ENCODE measurements around the gene MRM2.

Gene MRM2

DNA sequence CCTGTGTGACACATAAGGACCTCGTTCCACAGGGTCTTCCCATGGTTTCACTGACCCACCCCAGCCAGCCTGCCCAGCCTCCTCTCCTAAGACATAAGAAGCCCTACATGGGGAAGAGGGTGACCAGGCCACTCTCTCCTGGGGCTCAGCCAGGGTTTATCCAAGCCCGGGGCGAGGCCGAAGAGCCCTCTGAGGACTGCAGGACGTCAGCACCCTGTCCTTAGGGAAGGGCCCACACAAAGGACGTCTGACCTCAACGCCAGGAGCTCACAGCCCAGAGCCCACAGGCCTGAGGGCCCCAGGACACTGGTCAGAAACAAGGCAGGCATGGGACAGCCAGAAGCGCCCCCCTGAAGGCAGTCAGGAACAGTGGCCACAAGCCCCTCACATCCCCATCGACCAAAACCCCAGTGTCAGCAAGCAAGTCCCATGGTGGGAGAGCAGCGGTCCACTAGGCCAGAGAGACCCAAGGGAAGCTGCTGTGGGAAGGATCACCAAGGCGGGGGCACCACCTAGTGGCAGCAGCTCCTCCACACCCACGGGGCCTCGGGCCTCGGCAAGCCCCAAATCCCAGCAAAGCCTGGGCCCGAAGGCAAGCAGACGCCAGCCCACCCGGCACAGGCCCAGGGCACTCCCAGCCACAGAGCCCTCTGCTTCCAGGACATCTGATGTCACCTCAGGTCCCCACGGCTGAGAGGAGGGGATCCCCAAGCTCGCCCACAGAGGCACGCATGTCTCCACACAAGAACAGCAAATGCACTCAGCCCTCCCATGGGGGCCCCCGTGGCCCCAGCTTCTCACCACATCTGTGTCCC lies 32.7 kb downstream of the MRM2 start:
- in situ Hi-C loops (cut with MboI; ENCODE audit: low sequenced_read_pairs) = loop anchor here (25.0 kb wide), 1 partner anchor 422 kb away; no protein-coding TSS in a partner anchor

DNA sequence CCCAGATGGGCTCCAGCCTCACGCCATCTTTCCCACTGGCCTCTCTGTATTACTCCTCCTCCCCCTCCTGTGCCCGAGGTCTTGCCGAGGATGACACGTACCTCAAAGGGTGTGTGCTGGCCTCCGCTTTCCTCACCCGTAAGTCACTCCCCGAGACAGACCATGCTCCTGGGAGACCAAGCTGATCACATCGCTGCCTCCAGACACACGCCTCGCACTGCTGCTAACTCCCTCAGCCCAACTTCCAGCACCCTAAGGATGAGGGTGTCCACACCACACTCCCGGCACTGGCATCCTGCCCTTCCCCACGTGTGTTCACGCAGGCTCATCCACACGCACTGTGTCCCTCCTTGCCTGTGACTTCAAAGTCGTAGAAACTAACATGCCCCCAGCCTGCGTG lies 33.3 kb downstream of the MRM2 start:
- in situ Hi-C loops (cut with MboI; ENCODE audit: low sequenced_read_pairs) = loop anchor here (25.0 kb wide), 1 partner anchor 421 kb away; no protein-coding TSS in a partner anchor

DNA sequence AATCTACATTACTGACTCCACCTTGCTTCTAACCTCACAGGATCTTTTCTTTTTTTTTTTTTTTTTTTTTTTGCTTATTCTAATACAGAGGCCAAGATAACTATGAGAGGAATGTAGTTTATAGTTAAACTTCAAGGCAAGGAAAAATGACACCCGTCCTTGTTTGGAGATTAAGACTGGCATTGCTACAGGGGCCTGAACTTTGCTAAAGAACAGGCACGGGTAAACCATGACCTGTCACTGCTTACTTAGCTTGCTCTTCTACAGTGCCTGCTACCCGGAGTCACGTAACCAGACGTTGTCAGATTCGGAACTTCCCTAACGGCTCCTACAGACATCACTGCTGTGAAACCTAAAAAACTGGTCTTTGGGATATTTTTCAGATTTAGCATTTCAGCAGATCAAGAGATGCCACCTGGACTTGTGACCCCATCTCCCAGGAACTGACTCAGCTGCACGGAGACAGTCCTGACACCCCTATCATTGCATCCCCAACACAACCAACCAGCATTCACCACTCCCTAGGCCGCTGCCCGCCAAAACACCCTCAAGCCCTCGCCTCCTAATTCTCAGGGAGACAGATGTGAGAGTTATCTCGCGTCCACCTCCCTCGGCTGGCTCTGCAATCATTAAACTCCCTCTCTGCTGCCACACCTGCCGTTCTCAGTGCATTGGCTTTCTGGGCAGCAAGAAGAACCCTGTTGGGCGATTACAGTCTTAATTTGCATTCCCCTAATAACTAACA lies 36.8 kb downstream of the MRM2 start:
- in situ Hi-C loops (cut with MboI; ENCODE audit: low sequenced_read_pairs) = loop anchor here (25.0 kb wide), 1 partner anchor 418 kb away; no protein-coding TSS in a partner anchor

DNA sequence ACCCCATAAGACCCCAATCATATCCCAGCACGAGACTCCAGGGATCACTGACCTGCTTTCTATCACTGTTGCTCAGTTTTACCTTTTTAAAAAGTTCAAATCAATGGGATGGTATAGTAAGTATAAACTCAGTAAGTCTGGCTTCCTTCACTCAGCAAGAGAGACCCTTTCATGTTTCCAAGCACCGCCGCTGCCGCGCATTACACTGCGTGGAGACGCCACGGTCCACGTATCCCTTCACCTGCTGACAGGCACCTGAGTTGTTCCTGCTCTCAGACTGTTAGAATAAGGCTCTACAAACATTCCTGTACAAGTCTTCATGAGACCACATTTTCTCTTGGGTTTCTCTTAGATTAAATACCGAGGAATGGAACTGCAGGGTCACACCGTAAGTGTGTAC lies 37.6 kb downstream of the MRM2 start:
- in situ Hi-C loops (cut with MboI; ENCODE audit: low sequenced_read_pairs) = loop anchor here (25.0 kb wide), 1 partner anchor 417 kb away; no protein-coding TSS in a partner anchor

DNA sequence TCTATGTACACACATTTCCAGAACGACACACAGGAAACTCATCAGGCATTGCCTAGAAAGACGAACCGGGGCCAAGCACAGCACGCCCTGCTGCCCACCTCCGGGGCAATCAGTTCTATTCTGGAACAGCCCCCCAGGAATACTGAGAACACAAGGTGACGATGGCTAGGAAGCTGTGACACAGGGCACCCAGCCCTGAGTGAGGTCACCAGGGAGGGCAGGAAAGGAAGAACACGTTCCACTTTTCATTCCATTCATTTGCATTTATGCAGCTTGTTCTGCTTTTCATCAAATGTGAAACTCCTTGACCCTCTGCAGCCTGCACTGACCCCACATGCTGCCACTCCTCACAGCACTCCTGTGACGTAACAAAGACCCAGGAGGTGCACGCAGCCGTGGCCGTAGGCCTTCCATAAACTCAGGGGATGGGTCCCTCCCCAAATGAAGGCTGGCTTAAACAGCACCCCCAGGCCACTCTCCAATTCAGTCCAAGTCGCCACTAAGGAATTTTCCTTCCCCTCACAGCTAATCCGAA lies 38.2 kb downstream of the MRM2 start:
- in situ Hi-C loops (cut with MboI; ENCODE audit: low sequenced_read_pairs) = loop anchor here (25.0 kb wide), 1 partner anchor 417 kb away; no protein-coding TSS in a partner anchor

DNA sequence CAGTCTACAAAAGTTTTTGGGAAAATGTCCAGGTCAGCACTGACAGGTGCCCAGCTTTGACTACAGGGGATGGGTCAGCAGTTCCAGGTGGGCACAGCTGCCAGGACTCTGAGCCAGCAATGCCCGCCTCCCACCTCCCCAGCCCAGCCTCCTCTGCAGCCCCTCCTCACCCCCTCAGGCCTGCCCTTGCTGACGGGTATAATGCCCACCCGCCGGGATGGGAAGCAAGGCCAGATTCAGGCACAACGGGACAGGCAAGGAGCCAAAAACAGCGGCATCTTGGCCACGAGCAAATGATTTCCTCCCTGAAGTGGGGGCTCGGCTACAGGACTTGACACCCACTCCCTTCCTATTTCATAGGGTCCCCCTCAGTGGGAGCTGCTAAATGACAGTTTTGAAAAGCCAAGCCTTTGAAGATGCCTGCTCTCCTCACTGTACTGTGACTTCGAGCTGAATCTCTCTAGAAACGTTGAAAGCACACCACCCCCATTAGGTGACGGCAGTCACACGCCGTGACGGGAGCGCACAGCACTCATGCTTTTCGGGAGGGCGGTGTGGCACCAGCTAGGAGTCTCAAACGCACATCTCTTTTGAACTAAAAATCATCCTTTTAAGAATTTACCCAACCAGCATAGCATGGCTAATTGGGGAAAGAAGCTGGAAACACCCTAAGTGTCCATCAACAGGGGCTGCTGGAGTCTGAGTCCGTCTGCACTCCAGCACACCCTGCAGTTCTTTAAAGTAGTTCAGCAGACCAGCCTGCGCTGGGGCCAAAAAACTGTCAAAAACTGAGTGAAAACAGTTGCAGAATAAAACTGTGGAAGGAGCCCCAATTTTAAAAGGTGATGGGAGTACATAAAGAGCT lies 38.9 kb downstream of the MRM2 start:
- in situ Hi-C loops (cut with MboI; ENCODE audit: low sequenced_read_pairs) = loop anchor here (25.0 kb wide), 1 partner anchor 416 kb away; no protein-coding TSS in a partner anchor

DNA sequence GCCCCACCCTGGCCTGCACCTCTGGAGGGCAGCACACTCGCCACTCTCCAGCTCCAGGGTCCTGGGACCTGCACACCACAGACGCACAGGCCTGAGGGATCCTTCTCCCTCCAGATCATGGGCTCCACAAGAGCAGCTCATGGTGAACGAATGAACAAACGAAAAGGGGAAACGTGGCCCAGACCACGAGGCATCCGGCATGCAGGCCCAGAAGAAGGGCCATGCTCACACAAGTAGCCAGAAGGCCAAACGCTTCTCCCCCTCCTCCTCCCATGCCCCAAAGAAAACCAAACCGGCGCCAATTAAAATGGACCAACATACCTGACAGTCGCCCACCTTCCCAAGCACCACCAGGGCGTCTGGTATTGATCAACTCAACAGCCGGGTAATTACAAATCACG lies 39.6 kb downstream of the MRM2 start:
- in situ Hi-C loops (cut with MboI; ENCODE audit: low sequenced_read_pairs) = loop anchor here (25.0 kb wide), 1 partner anchor 415 kb away; no protein-coding TSS in a partner anchor

DNA sequence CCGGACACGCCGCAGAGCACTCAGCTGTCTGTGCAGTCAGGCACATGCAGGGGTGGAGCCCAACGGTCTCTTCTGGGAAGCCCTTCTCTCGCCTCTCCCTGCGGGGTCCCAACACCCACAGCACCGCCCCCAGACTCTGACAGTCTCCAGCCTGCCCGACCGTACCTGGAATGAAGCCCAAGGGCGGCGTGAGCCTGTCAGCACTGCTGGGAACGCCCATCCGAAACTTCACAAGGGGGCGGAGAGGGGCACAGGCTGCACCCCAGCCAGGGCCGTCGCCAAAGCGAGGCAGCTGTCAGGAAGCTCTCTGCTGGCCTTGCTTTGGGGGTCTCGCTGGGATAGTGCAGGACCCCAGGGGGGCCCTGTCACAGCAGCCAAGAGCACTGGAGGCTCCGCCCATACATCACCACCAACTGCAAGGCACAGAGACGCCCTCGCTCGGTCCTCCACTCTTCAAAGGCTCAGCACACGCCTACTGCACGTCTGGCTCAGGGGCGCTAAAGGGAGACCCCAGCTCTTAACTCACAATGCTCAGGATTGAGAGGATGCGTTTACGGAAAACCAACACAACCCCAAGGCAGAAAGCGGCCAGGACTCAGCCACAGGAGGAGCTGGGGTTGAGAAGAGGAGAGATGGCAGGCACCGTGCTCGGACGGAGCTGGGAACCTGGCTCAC lies 40.2 kb downstream of the MRM2 start:
- in situ Hi-C loops (cut with MboI; ENCODE audit: low sequenced_read_pairs) = loop anchor here (25.0 kb wide), 1 partner anchor 415 kb away; no protein-coding TSS in a partner anchor

DNA sequence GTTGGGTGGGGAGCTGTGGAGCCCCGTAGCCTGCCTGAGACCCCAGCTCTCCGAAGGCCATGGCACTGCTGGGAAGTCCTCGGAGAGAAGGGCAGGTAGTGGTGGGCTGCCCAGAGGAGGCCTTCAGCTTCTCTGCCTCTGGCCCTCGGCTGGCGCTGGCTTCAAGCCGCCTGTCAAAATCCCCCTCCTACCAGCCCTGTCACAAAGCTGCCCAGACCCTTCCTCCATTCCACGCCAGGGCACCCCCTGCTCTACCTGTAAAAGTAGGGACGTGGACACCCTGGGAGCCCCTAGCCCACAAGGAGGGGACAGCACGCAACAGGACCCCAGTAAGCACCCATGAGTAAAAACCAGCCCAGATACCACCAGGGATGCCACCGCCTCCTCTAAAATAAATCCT lies 40.9 kb downstream of the MRM2 start:
- in situ Hi-C loops (cut with MboI; ENCODE audit: low sequenced_read_pairs) = loop anchor here (25.0 kb wide), 1 partner anchor 414 kb away; no protein-coding TSS in a partner anchor

DNA sequence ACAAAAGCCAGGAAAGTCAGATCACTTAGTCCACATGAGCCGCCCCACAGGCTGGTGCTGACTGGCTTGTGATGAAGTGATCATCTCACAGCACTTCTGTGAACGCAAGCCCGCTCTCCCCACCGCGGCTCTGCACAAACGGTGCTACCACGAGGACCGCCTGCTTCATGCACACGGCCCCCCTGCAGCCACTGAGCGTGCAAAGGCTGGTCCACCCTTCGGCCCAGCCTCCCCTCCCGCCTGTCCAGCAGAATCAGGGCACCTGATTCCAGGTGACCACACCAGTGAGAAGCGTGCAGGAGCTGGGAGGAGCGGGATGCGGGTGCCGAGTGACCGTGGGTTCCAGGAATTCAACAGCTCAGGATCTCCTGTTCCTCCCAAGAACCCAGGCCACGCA lies 41.4 kb downstream of the MRM2 start:
- in situ Hi-C loops (cut with MboI; ENCODE audit: low sequenced_read_pairs) = loop anchor here (25.0 kb wide), 1 partner anchor 413 kb away; no protein-coding TSS in a partner anchor

DNA sequence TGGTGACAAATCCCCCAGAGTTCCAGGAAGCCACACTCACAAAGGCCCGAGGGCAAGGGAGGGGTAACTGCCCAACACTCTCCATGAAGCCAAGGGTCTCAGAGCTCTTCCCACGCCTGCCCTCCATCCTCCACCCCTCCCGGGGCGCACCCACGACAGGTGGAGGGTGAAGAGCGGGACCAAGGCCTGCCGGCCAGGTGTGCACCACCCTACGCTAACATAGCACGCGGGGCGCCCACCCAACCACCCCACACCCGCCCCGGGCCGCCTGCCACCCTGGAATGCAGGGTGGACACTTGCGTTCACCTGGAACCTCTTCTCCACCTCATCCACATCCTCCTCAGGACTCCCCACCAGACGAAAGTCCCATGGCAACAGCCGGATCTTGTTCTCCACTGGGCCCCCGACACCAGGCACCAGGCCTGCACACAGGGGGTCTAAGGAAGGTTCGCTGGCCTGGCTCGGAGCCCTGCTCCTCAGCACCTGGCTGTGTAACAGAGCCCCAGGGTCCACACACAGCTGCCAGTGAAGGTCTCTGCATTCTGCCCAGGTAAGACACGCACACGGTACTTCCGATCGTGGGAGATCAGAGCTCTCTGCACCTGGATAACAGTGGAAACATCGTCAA lies 41.9 kb downstream of the MRM2 start:
- in situ Hi-C loops (cut with MboI; ENCODE audit: low sequenced_read_pairs) = loop anchor here (25.0 kb wide), 1 partner anchor 413 kb away; no protein-coding TSS in a partner anchor

DNA sequence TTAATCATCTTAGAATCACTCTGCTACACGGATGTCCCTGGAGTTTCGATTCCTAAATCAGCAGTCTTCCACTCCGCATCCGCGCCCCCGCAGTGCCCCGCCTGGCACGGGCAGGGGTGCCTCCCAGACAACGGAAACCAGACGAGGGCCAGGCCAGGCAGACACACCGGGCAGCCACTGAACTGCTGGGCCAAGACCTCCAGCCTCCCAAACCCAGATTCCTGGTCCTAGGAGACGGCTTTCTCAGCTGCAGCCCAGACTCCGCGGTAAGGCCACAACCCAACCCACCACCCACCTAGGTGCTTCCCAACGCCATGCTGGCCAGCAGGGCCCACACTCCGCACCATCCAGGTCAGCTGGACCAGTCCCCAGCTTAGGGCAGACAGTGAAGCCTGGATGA lies 42.5 kb downstream of the MRM2 start:
- in situ Hi-C loops (cut with MboI; ENCODE audit: low sequenced_read_pairs) = no loop called here

DNA sequence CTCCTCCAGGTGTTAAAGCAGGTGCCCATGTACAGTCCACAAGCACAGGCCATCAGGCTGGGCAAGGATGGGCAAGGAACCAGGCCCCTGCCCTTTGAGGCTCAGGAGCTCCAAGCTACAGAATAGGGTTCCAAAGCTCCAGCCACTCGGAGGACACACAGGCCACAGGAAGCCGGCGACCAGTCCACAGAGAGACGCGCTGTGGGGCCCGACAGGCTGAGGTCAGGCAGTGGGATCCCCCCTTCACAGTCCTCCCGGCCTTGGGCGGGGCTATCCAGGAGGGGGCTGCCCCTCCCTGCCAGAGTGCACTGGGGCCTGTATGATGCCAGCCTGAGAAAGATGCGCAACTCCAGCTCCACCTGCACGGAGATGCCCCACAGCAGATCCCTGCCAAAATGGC lies 43.2 kb downstream of the MRM2 start:
- in situ Hi-C loops (cut with MboI; ENCODE audit: low sequenced_read_pairs) = no loop called here

DNA sequence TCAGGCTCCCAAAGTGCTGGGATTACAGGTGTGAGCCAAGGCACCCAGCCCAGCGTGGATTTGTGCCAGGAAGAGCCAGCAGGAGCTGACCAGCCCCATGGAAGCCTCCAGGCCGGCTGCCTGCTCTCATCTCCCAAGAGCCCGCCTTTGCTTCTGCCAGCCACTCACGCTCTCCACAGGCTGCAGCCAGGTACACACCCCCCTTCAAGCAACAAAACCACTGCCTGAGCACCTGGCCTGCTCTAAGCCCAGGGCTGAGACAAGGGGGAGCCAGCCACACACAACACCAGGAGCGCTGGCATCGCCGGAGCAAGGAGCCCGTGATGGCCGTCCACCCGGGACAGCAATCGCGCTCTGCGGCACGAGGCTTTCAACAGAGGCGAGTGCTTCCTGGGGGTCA lies 43.8 kb downstream of the MRM2 start:
- in situ Hi-C loops (cut with MboI; ENCODE audit: low sequenced_read_pairs) = no loop called here

DNA sequence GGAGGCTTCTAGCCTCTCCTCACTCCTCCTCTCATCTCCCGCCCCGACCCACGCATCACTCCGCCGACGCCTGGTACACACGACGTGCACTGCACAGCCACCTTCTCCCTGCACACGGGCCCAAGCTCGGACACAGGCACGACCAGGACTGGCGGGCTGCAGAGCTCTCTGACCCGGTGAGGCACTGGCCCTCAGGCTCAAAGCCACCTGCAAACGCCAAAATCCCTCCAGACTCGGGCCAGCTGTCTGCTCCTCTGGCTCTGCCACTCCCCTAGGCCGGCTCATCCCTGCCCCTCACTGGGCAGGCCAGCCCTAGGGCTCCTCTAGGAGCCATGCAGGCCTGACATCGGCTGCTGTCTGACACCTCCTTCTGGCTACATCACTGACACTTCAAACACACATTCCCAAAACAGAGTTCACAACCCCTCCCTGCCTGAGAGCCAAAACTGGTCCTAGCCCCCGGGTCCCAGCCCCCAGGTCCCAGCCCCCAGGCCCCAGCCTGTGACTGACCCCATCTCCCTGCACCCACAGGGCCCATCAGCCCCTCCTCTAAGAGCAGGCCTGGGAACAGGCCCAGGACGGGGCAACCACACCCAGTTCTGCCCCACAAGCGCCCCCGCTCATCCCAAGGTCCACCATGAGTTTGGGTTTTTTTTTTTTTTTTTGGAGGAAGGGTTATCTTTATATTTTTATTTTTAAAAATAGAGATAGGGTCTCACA lies 44.4 kb downstream of the MRM2 start:
- in situ Hi-C loops (cut with MboI; ENCODE audit: low sequenced_read_pairs) = no loop called here

DNA sequence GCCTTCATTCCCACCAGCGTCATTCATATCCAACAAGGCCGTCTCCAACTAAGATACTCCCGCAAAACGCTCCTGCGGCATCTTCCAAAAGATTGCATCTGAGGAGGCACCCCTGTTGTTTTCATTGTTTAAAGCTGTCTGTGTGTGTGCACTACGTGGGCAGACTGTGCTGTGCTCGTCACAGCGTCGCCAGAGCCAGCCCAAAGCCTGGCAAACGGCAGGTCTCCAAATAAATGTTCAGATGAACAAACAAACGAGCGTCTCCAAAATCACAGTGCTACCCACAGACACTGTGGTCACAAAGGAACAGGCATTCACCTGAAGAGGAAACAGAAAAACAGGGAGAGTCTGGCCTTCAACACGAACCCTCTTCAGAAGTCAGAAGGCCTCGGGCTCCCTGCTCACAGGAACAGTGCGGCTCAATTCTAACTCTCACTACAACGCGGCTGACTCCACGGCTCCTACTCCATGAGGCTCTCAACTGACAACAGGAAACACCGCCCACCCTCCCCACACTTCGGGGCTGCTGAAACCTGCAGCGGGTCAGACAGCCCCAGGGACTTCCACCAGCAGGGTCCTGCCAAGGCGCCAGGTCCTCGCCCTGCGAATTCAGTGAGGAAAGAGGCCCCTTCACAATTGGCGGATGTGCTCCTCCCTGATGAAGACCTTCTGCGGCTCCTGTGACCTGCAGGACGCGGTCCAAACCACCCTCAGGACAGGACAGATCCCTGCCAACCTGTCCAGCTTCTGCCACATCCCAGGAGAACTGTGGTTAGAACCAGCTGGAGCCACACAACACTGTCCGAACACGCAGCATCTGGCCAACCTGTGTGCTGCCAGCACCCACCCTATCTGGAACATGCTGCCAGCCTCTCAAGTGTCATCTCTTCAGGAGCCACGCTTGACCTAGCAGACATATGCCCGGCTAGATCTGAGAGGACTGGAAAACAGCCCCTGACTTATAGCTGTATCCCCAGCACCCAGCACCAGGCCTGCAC lies 45.3 kb downstream of the MRM2 start:
- in situ Hi-C loops (cut with MboI; ENCODE audit: low sequenced_read_pairs) = no loop called here
